Measurements from ENCODE around the gene CTNND2. TPM values are rescaled to one million over a fixed set of nuclear protein-coding genes. Genes with fewer than 3 reads are reported as not detected.
A peak's percentile ranks its signal among the peaks of the same experiment; 100 is the strongest.

CTNND2 gene
- total RNA-seq, 2 experiments from 2014 or later, result not detected

DNA sequence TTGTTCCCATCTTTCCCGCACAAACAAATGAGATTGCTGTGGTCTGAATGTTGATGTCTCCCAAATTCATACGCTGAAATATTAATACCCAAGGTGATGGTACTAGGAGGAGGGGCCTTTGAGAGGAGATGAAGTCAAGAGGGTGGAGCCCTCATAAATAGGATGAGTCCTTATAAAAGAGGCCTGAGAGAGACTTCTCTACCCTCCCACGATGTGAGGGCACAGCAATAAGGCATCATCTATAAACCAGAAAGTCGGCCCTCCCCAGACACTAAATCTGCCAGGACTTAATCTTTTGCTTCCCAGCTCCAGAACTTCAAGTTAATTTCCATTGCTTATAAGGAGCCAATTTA is 170.4 kb downstream of the CTNND2 start:
- CTCF ChIA-PET, result no interaction called here
- Mint-ChIP-seq H3K36me3 (ENCODE audit: low read depth) (no peaks in the 10 kb centered on the region), H3K4me3 (no peak overlapping the region), H3K4me1 (ENCODE audit: low read depth) (no peaks in the 10 kb centered on the region), H3K9me3 (peaks cover 2% of the 10 kb centered on the region), H3K27ac (no peak overlapping the region), H3K27me3 (ENCODE audit: low read depth) (no peaks in the 10 kb centered on the region)
- no peak for DNase-seq
- intact Hi-C loops (cut with micrococcal nuclease), result no loop called here

DNA sequence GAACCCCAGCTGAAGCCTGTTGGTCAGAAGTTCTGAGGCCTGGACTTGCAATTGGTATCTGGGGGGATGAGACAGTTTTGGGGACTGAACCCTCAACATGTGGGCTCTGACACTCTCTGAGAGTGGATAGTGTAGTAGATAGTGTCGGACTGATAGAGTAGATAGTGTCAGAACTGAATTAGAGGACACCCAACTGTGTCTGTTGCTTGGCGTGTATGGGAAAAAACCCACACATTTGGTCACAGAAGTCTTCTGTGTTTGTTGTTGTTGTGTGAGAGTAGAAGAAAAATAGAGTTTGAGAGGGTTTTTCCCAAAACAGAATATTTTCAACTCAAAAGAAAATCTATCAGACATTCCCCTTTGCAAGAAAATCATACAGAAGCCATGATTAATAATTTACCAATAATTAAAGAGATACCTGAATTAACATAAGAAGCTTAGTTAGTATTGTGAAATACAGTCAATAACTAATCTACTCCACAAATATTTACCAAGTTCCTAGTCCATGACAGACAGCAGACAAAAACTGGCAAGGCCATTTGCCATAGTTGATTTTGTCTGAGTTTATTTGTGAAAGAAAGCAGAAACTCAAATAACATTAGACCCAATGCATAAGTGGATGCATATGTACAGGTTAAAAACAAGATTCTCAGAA is 170.9 kb downstream of the CTNND2 start:
- no peak overlapping the region for H3K27ac Mint-ChIP-seq
- CTCF ChIA-PET, result no interaction called here
- intact Hi-C loops (cut with micrococcal nuclease), result no loop called here

DNA sequence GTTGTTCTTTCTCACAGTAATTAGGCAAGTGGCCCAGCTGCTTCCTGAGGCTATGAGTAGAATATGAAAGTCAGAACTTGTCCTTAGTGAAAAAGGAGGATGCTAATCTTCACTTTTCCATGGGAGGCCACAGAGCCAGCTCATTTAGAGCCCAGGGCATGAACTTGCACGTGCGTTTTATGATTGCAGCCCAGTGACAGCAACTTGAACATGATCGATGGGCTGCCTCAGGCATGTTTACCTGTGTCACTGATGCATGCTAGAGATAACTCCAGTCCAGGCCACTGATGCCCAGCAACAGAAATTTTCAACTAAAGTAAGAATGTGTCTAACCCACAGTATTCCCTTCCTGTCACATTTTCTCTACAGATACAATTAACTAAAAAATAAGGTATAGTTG is 179.3 kb downstream of the CTNND2 start:
- H3K9me3 Mint-ChIP-seq, result peaks cover 2% of the 10 kb centered on the region
- DNase-seq, result no peak
- no peak overlapping the region for H3K27ac Mint-ChIP-seq
- H3K27me3 Mint-ChIP-seq (ENCODE audit: low read depth), result no peaks in the 10 kb centered on the region
- CTCF ChIA-PET, result no interaction called here
- H3K4me1 Mint-ChIP-seq (ENCODE audit: low read depth), result no peaks in the 10 kb centered on the region
- intact Hi-C loops (cut with micrococcal nuclease), result no loop called here
- no peaks in the 10 kb centered on the region for H3K36me3 Mint-ChIP-seq (ENCODE audit: low read depth)
- no peak overlapping the region for H3K4me3 Mint-ChIP-seq

More for the DNA sequence above, 170.9 kb downstream of the CTNND2 start:
- H3K9me3 Mint-ChIP-seq, result peaks cover 2% of the 10 kb centered on the region
- H3K4me1 Mint-ChIP-seq (ENCODE audit: low read depth), result no peaks in the 10 kb centered on the region
- H3K4me3 Mint-ChIP-seq, result no peak overlapping the region
- no peaks in the 10 kb centered on the region for H3K27me3 Mint-ChIP-seq (ENCODE audit: low read depth)
- H3K36me3 Mint-ChIP-seq (ENCODE audit: low read depth), result no peaks in the 10 kb centered on the region
- DNase-seq, result no peak

DNA sequence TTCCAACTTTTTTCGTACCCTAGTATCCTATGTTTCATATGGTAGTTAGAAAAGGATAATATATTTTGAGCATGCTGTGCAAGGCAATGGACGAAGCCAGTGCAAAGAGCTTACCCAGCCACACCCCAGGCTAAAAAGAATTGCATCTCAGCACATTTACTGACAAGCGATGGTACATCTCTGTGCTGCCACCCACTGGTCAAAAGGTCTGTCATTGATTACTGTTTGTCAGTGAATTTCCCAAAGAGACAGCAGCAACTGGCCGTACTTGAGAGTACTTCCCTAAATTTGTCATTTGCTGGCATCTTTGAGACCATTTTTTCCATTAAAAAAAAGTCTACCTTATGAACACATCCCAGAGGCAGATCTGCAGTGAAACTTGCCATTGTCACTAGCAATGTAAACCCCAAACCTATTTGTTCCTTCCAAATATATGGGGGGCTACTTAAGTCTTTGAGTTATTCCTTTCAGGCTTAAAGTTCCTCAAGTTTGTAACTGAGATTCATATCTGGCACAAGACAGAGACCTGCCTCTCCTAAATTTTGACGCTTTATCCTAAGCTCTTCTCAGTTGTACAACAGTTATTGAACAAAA is 184.3 kb downstream of the CTNND2 start:
- no peak overlapping the region for H3K27ac Mint-ChIP-seq
- CTCF ChIA-PET, result interaction anchor here (0.7 kb wide), 1 partner anchor 51 kb away, joined by 4 read pairs; no protein-coding TSS in a partner anchor
- intact Hi-C loops (cut with micrococcal nuclease), result no loop called here
- DNase-seq, result peak; percentile 46
- peaks cover 2% of the 10 kb centered on the region for H3K9me3 Mint-ChIP-seq
- H3K36me3 Mint-ChIP-seq (ENCODE audit: low read depth), result no peaks in the 10 kb centered on the region
- no peak overlapping the region for H3K4me3 Mint-ChIP-seq
- H3K4me1 Mint-ChIP-seq (ENCODE audit: low read depth), result no peaks in the 10 kb centered on the region
- no peaks in the 10 kb centered on the region for H3K27me3 Mint-ChIP-seq (ENCODE audit: low read depth)

DNA sequence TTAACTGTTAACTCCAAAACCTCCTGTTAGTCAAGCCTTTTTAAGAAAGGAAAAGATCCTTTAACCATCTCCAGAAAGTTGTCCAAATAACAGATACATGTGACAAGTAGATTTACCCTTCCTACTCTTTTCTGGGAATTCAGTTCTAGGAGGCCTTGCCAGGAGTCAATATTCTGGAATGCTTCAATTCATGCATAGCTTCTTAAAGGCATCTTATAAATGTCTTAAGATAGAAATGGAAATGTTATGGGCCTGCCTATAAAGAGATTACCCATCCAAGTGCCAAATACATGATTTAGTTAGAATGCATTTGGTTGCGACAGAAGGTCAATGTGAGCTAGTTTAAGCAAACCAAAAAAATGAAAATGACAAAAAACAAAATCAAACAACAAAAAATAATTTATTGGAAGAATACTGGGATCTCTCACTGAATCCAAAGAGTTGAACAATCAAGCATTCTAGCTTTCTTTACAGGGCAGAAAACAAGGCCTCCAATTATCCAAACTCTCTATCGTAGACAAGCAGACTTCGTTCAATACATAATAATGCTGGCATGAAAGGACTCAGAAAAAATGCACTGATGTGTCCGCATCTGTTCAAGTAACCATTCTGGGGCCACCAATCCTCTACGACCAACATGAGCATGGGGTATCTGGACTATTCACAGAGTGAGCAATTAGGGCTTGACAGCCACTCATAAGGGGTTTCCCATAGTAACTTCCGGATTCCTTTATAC is 188.6 kb downstream of the CTNND2 start:
- H3K9me3 Mint-ChIP-seq, result no peaks in the 10 kb centered on the region
- H3K27ac Mint-ChIP-seq, result no peak overlapping the region
- intact Hi-C loops (cut with micrococcal nuclease), result no loop called here
- no peaks in the 10 kb centered on the region for H3K36me3 Mint-ChIP-seq (ENCODE audit: low read depth)
- no peaks in the 10 kb centered on the region for H3K27me3 Mint-ChIP-seq (ENCODE audit: low read depth)
- H3K4me3 Mint-ChIP-seq, result no peak overlapping the region
- H3K4me1 Mint-ChIP-seq (ENCODE audit: low read depth), result no peaks in the 10 kb centered on the region
- CTCF ChIA-PET, result no interaction called here
- no peak for DNase-seq

DNA sequence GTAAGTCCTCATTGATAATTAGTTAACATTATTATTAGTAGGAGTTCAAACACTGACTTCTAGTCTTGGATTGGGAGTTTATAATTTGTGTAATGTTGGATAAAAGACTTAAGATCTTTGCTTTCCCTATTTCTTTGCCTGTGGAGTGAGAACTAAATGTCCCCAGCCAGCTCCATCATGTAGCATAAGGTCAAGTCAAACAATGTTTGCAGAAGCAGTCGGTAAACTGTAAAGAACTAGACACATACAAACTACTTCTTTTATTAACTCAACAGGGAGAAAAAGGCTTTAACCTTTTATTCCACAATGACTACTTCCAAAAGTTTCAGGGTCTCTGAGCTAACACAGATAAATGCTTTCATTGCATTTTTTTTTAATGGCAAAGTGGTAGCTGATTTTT is 192.3 kb downstream of the CTNND2 start:
- no peak for DNase-seq
- H3K27me3 Mint-ChIP-seq (ENCODE audit: low read depth), result no peaks in the 10 kb centered on the region
- no peak overlapping the region for H3K27ac Mint-ChIP-seq
- H3K4me3 Mint-ChIP-seq, result no peak overlapping the region
- CTCF ChIA-PET, result no interaction called here
- H3K4me1 Mint-ChIP-seq (ENCODE audit: low read depth), result no peaks in the 10 kb centered on the region
- intact Hi-C loops (cut with micrococcal nuclease), result no loop called here
- no peaks in the 10 kb centered on the region for H3K9me3 Mint-ChIP-seq
- H3K36me3 Mint-ChIP-seq (ENCODE audit: low read depth), result no peaks in the 10 kb centered on the region

DNA sequence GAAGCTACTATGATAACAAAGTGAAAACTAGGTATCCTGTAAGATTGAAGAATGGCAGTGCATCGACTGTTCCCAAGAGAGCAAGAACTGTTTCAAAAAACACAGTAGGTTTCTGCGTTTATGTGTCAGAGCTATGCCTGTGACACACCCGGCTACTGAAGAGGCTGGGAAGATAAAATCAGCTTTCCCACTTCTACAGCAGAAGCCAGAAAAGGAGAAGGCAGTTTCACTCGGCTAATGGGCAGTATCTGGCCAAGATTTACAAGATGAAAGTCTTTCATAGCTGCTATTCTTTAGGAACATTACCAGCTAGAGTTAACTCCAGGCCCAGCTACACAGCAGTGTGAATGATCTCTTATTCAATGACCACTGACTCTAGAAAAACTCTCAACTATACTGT is 195.2 kb downstream of the CTNND2 start:
- Mint-ChIP-seq H3K27ac (no peak overlapping the region), H3K4me1 (ENCODE audit: low read depth) (no peaks in the 10 kb centered on the region), H3K27me3 (ENCODE audit: low read depth) (no peaks in the 10 kb centered on the region), H3K4me3 (no peak overlapping the region), H3K36me3 (ENCODE audit: low read depth) (no peaks in the 10 kb centered on the region), H3K9me3 (no peaks in the 10 kb centered on the region)
- DNase-seq, result no peak
- CTCF ChIA-PET, result no interaction called here
- intact Hi-C loops (cut with micrococcal nuclease), result no loop called here

DNA sequence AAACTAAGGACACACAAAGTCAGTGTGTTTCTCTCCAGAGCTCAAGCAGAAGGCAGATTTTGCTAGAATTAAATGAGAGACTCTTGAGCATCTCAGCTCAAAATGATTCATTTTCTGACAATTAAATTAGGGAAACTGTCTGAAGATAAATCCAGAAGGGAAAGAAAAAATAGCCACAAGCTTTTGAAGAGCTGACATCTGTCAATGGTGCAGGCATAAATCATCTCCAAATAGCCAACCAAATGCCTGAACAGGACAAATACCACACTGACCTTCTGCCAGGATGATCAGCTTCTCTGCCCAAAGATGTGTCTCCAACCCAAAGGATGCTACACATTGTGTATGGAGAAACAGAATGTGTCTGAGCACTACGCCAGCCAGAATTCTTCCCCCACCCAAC is 199.3 kb downstream of the CTNND2 start:
- H3K27me3 Mint-ChIP-seq (ENCODE audit: low read depth), result no peaks in the 10 kb centered on the region
- CTCF ChIA-PET, result no interaction called here
- no peak overlapping the region for H3K4me3 Mint-ChIP-seq
- no peak overlapping the region for H3K27ac Mint-ChIP-seq
- intact Hi-C loops (cut with micrococcal nuclease), result no loop called here
- H3K4me1 Mint-ChIP-seq (ENCODE audit: low read depth), result no peaks in the 10 kb centered on the region
- H3K36me3 Mint-ChIP-seq (ENCODE audit: low read depth), result no peaks in the 10 kb centered on the region
- no peaks in the 10 kb centered on the region for H3K9me3 Mint-ChIP-seq
- no peak for DNase-seq

DNA sequence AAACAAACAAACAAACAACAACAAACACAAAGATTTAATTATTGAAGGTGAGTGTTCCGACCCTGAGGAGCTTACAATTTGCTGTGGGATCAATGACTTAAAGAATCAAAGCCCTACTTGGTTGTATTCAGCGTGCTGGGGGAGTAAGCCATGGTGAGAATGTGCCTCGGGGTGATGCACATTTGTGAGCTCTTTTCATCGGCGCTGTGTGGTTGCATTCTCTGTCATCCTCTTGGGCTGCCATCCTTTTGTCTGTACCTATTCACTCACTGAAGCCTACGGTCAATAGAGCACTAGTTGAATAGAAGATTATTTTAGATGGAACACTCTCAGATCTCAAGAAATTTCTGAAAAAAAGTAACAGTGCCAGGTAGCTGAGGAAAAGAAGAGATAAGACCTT is 203.9 kb downstream of the CTNND2 start:
- Mint-ChIP-seq H3K4me1 (ENCODE audit: low read depth) (no peaks in the 10 kb centered on the region), H3K4me3 (no peak overlapping the region), H3K9me3 (no peaks in the 10 kb centered on the region), H3K27me3 (ENCODE audit: low read depth) (peaks cover 3% of the 10 kb centered on the region), H3K36me3 (ENCODE audit: low read depth) (no peaks in the 10 kb centered on the region), H3K27ac (no peak overlapping the region)
- intact Hi-C loops (cut with micrococcal nuclease), result no loop called here
- DNase-seq, result no peak
- CTCF ChIA-PET, result no interaction called here

DNA sequence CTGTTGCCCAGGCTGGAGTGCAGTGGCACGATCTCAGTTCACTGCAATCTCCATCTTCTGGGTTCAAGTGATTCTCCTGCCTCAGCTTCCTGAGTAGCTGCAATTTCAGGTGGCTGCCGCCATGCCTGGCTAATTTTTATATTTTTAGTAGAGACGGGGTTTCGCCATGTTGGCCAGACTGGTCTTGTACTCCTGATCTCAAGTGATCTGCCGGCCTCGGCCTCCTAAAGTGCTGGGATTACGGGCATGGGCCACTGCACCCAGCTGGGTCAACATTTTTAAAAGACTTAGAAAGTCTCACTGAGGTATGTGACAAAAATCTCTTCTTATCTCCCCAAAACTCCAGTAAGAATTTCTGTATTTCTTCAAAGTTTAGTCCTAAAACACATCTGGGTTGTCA is 211.6 kb downstream of the CTNND2 start:
- Mint-ChIP-seq H3K36me3 (ENCODE audit: low read depth) (no peaks in the 10 kb centered on the region), H3K4me1 (ENCODE audit: low read depth) (no peaks in the 10 kb centered on the region), H3K27ac (no peak overlapping the region), H3K27me3 (ENCODE audit: low read depth) (no peaks in the 10 kb centered on the region), H3K9me3 (no peaks in the 10 kb centered on the region), H3K4me3 (no peak overlapping the region)
- no peak for DNase-seq
- CTCF ChIA-PET, result no interaction called here
- intact Hi-C loops (cut with micrococcal nuclease), result no loop called here

DNA sequence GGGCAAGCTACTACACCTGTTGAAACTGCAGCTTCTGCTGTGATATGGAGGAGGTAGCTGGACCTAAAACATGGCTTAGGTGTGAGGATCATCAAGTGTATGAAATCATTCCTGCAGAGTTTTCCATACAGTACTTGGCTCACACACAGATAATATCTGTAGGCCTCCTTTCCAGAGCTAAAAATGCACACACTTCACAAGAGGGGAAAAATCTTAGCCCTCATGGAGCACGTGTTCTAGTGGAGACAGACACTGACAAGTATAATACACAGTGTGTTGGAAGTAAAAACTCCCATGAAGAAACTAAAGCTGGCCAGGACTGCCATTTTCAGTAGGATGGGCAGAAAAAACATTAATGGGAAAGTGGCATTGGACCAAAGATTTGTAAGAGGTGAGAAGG is 216.7 kb downstream of the CTNND2 start:
- Mint-ChIP-seq H3K4me1 (ENCODE audit: low read depth) (no peaks in the 10 kb centered on the region), H3K36me3 (ENCODE audit: low read depth) (no peaks in the 10 kb centered on the region), H3K4me3 (no peak overlapping the region), H3K9me3 (no peaks in the 10 kb centered on the region), H3K27me3 (ENCODE audit: low read depth) (no peaks in the 10 kb centered on the region), H3K27ac (no peak overlapping the region)
- DNase-seq, result no peak
- intact Hi-C loops (cut with micrococcal nuclease), result no loop called here
- CTCF ChIA-PET, result no interaction called here

DNA sequence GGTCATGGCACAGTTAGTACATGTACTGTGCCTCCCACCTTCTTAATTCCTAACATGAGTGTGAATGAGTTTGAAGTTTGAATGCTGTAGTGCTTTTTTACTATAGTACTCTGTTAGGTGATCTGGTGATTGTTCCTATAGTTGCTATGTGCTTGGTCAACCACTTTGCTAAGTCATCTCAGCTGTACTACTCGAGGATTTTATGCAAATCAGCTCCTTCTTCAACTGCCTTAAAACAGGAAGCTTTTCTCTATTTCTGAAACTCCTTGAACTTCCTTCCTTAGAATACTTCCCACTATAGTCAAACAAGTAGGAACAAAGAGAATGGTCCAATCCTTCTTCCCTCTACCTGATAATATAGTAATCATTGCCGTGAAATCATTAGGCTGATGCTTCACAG is 219.6 kb downstream of the CTNND2 start:
- CTCF ChIA-PET, result no interaction called here
- no peaks in the 10 kb centered on the region for H3K4me1 Mint-ChIP-seq (ENCODE audit: low read depth)
- H3K27me3 Mint-ChIP-seq (ENCODE audit: low read depth), result no peaks in the 10 kb centered on the region
- H3K27ac Mint-ChIP-seq, result no peak overlapping the region
- H3K9me3 Mint-ChIP-seq, result no peaks in the 10 kb centered on the region
- H3K4me3 Mint-ChIP-seq, result no peak overlapping the region
- intact Hi-C loops (cut with micrococcal nuclease), result no loop called here
- H3K36me3 Mint-ChIP-seq (ENCODE audit: low read depth), result no peaks in the 10 kb centered on the region
- no peak for DNase-seq

DNA sequence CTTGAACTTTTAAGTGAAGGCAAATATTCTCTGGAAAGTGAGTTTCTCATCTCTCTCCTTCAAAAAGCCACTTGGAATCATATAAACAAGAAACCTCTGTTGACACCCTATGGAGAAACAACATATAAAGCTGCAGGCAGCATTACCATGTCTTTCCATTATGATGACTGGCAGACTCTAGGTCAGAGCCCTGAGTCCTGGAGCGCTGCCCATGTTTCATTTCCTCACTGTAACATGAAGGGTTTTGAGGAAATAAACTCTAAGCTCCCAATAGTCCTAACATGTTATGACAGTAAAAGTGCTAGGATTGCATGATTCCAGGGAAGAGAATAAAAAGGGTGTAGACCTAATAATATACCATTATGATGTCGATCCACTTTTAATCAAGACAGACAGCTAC is 220.6 kb downstream of the CTNND2 start:
- CTCF ChIA-PET, result interaction anchor here (0.7 kb wide), 1 partner anchor 10 kb away, joined by 4 read pairs; no protein-coding TSS in a partner anchor
- no peaks in the 10 kb centered on the region for H3K27me3 Mint-ChIP-seq (ENCODE audit: low read depth)
- intact Hi-C loops (cut with micrococcal nuclease), result no loop called here
- no peak for DNase-seq
- no peaks in the 10 kb centered on the region for H3K9me3 Mint-ChIP-seq
- H3K4me1 Mint-ChIP-seq (ENCODE audit: low read depth), result no peaks in the 10 kb centered on the region
- H3K36me3 Mint-ChIP-seq (ENCODE audit: low read depth), result no peaks in the 10 kb centered on the region
- H3K4me3 Mint-ChIP-seq, result no peak overlapping the region
- H3K27ac Mint-ChIP-seq, result no peak overlapping the region
